ENCODE measurements around the gene ZNF692. TPM values are rescaled to one million over a fixed set of nuclear protein-coding genes. Genes with fewer than 3 reads are reported as not detected.

Gene ZNF692
- total and polyA plus RNA-seq, 2 donors (not counting 3 experiments of a cell fraction or from before 2014, with no cell fraction given): 32.6 to 36.6 TPM

DNA sequence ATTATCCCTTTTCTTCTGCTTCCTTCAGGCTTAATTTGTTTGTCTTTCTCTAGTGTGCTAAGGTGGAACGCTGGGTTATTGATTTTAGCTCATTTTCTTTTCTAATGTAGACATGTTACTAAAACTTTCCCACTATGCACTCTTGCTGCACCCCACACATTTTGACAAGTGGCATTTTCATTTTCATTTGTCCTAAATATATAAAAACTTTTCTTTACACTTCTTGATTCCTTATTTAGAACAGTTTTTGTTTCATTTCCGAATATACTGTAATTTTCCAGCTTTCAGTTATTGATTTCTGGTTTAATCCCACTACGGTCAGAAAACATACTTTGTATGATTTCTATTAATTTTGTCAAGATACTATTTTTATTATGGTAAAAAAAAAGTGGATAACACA is 58.4 kb downstream of the ZNF692 start:
- no TSS peak for BruUV-seq (replicated peaks)
- no peak overlapping the region for H3K27ac ChIP-seq (ENCODE audit: insufficient read depth, low read depth, low read length)
- intact Hi-C loops (cut with micrococcal nuclease): no loop called here
- no peaks in the 10 kb centered on the region for H4K20me1 ChIP-seq (replicated peaks; ENCODE audit: control insufficient read depth, extremely low read depth, insufficient read depth, low read length)
- peaks cover 1% of the 10 kb centered on the region for H3K4me1 ChIP-seq (ENCODE audit: control insufficient read depth, extremely low read depth, insufficient read depth, low read length)
- no peak overlapping the region for H3K9ac ChIP-seq (replicated peaks; ENCODE audit: extremely low read depth, insufficient read depth, low read length)
- H3K4me3 ChIP-seq (replicated peaks in 1 of 3; ENCODE audit: insufficient read depth in 1 of 3, low read depth in 1 of 3, low read length in 3 of 3): no peak overlapping the region
- H3K9me3 ChIP-seq (replicated peaks; ENCODE audit: control insufficient read depth, insufficient read depth, low read length): no peaks in the 10 kb centered on the region
- CTCF ChIA-PET: no interaction called here
- H3K27me3 ChIP-seq (ENCODE audit: control insufficient read depth in 2 of 2, insufficient read depth in 2 of 2, low read length in 2 of 2): no peaks in the 10 kb centered on the region
- no peaks in the 10 kb centered on the region for H3K9me1 ChIP-seq (replicated peaks; ENCODE audit: control insufficient read depth, extremely low read depth, insufficient read depth, low read length)
- no peak for TF ChIP-seq POLR2AphosphoS5 (IDR thresholded peaks at IDR 0.05; ENCODE audit: insufficient read depth, low read depth, low read length)
- TF ChIP-seq, protein P1, sequence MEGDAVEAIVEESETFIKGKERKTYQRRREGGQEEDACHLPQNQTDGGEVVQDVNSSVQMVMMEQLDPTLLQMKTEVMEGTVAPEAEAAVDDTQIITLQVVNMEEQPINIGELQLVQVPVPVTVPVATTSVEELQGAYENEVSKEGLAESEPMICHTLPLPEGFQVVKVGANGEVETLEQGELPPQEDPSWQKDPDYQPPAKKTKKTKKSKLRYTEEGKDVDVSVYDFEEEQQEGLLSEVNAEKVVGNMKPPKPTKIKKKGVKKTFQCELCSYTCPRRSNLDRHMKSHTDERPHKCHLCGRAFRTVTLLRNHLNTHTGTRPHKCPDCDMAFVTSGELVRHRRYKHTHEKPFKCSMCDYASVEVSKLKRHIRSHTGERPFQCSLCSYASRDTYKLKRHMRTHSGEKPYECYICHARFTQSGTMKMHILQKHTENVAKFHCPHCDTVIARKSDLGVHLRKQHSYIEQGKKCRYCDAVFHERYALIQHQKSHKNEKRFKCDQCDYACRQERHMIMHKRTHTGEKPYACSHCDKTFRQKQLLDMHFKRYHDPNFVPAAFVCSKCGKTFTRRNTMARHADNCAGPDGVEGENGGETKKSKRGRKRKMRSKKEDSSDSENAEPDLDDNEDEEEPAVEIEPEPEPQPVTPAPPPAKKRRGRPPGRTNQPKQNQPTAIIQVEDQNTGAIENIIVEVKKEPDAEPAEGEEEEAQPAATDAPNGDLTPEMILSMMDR (IDR thresholded peaks at IDR 0.05; ENCODE audit: extremely low read depth in 1 of 2, insufficient read depth in 1 of 2, low read depth in 1 of 2, low read length in 2 of 2): no peak
- no peak for TF ChIP-seq GATA2 (IDR thresholded peaks at IDR 0.05; ENCODE audit: insufficient read depth, insufficient read length, low read depth, low read length)
- TF ChIP-seq, protein P2, sequence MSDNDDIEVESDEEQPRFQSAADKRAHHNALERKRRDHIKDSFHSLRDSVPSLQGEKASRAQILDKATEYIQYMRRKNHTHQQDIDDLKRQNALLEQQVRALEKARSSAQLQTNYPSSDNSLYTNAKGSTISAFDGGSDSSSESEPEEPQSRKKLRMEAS (IDR thresholded peaks at IDR 0.05; ENCODE audit: insufficient read depth, insufficient read length): no peak
- TF ChIP-seq JUN (IDR thresholded peaks at IDR 0.05; ENCODE audit: borderline replicate concordance, insufficient read depth, insufficient read length, low read depth): no peak
- TF ChIP-seq FOS (IDR thresholded peaks at IDR 0.05; ENCODE audit: borderline replicate concordance, insufficient read depth, low read length): no peak
- no peak for TF ChIP-seq POLR2A (IDR thresholded peaks at IDR 0.05; ENCODE audit: low read depth, low read length)
- TF ChIP-seq EZH2 (IDR thresholded peaks at IDR 0.05; ENCODE audit: borderline replicate concordance, low read depth, low read length, severe bottlenecking): no peak
- TF ChIP-seq MYC (IDR thresholded peaks at IDR 0.05; ENCODE audit: low read depth, low read length): no peak
- no peaks in the 10 kb centered on the region for H3K79me2 ChIP-seq (ENCODE audit: control insufficient read depth, insufficient read depth, low read length)
- DNase-seq (ENCODE audit: low read depth, low spot score): no peak
- no peak overlapping the region for H3K4me2 ChIP-seq (ENCODE audit: insufficient read depth, low read length)
- no peak overlapping the region for H2AFZ ChIP-seq (ENCODE audit: low read depth, low read length)
- no peak for FAIRE-seq
- dilution Hi-C loops (cut with MboI; ENCODE audit: extremely low pct_ligation_motif_present, low sequenced_read_pairs): no loop called here
- POLR2A ChIA-PET: no interaction called here
- H3K36me3 ChIP-seq (ENCODE audit: control insufficient read depth in 2 of 2, extremely low read depth in 1 of 2, insufficient read depth in 2 of 2, low read length in 2 of 2): no peaks in the 10 kb centered on the region

Small RNAs within 50 kb of the gene (microRNA-seq; reads per million reads assigned to microRNA genes)
- not detected for gene MIR3124 (ENCODE audit: borderline number of aligned reads, borderline replicate concordance)

Small RNAs within 50 kb of the gene (small RNA-seq; reads per million reads assigned to genes)
- gene MIR3124 (ENCODE audit: insufficient read depth, insufficient read length, low read depth, low replicate concordance): not detected

Other genes starting within 250 kb of the ZNF692 start
- not detected in 2 replicates for gene OR2T11, start 224.0 kb downstream of the ZNF692 start, total RNA-seq
- not detected in 2 replicates for gene OR2T11, start 224.0 kb downstream of the ZNF692 start, polyA plus RNA-seq
- not detected in 2 replicates for gene OR2T35, start 213.8 kb downstream of the ZNF692 start, total RNA-seq
- not detected in 2 replicates for gene OR2T35, start 213.8 kb downstream of the ZNF692 start, polyA plus RNA-seq
- gene OR2T27, start 203.6 kb downstream of the ZNF692 start, total RNA-seq: not detected in 2 replicates
- not detected in 2 replicates for gene OR2T27, start 203.6 kb downstream of the ZNF692 start, polyA plus RNA-seq
- gene OR14I1, start 156.3 kb downstream of the ZNF692 start, total RNA-seq: not detected in 2 replicates
- gene OR14I1, start 156.3 kb downstream of the ZNF692 start, polyA plus RNA-seq: not detected in 2 replicates
- not detected in 2 replicates for gene LYPD8, start 103.3 kb downstream of the ZNF692 start, total RNA-seq
- gene LYPD8, start 103.3 kb downstream of the ZNF692 start, polyA plus RNA-seq: not detected in 2 replicates
- gene SH3BP5L, start 33.2 kb downstream of the ZNF692 start, total RNA-seq: 24.7 and 26.5 TPM in 2 replicates
- 22.9 and 24.7 TPM in 2 replicates for gene SH3BP5L, start 33.2 kb downstream of the ZNF692 start, polyA plus RNA-seq
- gene ZNF672, start 20.9 kb downstream of the ZNF692 start, total RNA-seq: 20.1 and 21.5 TPM in 2 replicates
- gene ZNF672, start 20.9 kb downstream of the ZNF692 start, polyA plus RNA-seq: 29.6 and 30.6 TPM in 2 replicates
- gene PGBD2, start 47.1 kb upstream of the ZNF692 start, total RNA-seq: 5.2 and 5.9 TPM in 2 replicates
- gene PGBD2, start 47.1 kb upstream of the ZNF692 start, polyA plus RNA-seq: 5.4 and 6.1 TPM in 2 replicates